ENCODE results near the gene CD5L.

DNA sequence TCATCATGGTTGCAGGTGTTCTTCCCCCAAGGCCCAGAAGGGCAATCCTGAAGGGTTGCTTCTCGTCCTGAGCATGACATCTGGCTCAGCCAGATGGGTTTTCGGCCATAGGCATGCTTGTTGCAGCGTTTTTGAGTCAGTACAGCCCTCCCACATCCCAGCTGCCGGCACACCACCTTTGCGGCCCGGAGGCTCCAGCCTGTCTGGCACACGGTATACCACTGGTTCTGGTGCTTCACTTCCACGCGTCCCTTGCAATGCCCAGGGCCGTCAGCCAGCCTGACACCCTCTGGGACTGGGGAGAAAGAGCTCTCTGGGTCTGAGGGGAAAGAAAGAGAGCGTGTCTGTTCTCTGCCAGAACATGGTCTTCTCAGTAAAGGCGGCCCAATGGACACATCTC is 7.2 kb downstream of the CD5L start:
- TF ChIP-seq, protein P1, sequence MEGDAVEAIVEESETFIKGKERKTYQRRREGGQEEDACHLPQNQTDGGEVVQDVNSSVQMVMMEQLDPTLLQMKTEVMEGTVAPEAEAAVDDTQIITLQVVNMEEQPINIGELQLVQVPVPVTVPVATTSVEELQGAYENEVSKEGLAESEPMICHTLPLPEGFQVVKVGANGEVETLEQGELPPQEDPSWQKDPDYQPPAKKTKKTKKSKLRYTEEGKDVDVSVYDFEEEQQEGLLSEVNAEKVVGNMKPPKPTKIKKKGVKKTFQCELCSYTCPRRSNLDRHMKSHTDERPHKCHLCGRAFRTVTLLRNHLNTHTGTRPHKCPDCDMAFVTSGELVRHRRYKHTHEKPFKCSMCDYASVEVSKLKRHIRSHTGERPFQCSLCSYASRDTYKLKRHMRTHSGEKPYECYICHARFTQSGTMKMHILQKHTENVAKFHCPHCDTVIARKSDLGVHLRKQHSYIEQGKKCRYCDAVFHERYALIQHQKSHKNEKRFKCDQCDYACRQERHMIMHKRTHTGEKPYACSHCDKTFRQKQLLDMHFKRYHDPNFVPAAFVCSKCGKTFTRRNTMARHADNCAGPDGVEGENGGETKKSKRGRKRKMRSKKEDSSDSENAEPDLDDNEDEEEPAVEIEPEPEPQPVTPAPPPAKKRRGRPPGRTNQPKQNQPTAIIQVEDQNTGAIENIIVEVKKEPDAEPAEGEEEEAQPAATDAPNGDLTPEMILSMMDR (IDR thresholded peaks at IDR 0.05) = no peak
- TF ChIP-seq POLR2A (IDR thresholded peaks at IDR 0.05) = no peak
